DMS153 (cell line): Measurements from ENCODE around the gene RIPK1.
"Not testable (repeated sequence)": the region's sequence is repeated elsewhere in the genome, so short reads cannot be mapped to it uniquely, and the experiment has no call there.

Experiments used
- DNase-seq: peaks from one replicate; lab custom pipeline; 2025; lab: John Stamatoyannopoulos, UW

The RIPK1 gene

DNA sequence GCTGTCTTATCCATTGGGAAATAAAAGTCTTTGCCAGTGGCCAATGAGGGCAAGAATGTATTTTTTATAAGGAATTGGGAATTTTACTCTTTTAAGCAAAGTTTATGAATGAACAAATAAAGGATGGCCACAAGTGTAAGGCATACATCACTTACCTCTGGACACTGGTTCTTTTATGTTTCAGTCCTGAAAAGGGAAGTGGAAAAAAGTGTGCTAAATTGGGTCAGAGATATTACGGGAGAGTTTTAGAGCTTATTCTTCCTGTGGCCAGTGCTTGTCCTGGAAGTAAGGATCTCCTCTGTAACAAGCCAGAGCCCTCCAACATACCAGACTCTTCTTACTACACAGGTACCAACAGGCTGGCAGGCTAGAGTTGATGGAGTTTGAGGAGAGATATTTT is 22.5 kb upstream of the RIPK1 start:
- no peak for DNase-seq

DNA sequence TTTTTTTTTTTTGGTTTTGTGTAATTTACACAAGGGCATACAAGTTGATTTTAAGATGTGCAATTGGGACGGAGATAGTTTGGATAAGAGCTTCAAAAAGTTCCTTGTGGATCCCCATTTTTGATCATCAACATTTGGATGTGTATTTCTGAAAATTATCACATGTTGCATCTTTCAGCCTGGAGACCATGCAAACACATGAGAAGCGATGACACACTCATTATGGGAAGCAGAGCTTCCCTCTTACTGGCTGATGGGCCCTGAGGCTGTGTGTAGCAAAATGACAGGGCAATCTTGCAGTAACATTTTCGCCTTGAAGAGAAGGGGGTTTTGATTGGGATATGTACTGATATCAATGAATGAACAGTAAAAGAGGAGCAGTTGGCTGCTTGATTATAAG is 22.0 kb upstream of the RIPK1 start:
- no peak for DNase-seq

DNA sequence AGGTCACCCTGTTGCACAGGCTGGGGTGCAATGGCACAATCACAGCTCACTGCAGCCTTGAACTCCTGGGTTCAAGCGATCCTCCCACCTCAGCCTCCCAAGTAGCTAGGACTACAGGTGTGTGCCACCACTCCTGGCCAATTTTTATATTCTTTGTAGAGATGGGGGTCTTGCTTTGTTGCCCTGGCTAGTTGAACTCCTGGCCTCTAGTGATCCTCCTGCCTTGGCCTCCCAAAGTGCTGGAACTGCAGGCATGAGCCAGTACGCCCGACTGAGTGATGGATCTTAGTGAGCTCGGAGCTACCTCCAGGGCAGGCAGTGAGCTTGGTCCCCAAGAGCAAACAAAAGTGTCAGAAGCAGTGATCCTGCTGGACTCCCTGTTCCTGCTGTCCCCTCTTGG is 20.3 kb upstream of the RIPK1 start:
- not testable (repeated sequence) for DNase-seq

- no peak for DNase-seq
Observed at GRCh38 chr6:3052481-3053230, 15.6 kb upstream of the RIPK1 start.

DNA sequence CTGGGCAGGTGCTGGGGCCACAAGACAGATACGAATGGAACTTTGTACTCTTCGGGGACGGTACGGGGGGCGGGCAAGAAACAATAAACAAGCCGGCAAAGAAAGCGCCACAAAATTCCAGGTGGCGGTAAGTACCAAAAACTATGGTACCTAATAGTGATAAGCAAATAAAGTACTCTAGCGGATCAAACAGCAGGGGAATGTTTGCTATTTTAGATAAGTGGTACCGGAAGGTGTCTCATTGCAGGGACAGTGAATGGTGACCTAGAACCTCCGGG is 15.1 kb upstream of the RIPK1 start:
- no peak for DNase-seq

DNA sequence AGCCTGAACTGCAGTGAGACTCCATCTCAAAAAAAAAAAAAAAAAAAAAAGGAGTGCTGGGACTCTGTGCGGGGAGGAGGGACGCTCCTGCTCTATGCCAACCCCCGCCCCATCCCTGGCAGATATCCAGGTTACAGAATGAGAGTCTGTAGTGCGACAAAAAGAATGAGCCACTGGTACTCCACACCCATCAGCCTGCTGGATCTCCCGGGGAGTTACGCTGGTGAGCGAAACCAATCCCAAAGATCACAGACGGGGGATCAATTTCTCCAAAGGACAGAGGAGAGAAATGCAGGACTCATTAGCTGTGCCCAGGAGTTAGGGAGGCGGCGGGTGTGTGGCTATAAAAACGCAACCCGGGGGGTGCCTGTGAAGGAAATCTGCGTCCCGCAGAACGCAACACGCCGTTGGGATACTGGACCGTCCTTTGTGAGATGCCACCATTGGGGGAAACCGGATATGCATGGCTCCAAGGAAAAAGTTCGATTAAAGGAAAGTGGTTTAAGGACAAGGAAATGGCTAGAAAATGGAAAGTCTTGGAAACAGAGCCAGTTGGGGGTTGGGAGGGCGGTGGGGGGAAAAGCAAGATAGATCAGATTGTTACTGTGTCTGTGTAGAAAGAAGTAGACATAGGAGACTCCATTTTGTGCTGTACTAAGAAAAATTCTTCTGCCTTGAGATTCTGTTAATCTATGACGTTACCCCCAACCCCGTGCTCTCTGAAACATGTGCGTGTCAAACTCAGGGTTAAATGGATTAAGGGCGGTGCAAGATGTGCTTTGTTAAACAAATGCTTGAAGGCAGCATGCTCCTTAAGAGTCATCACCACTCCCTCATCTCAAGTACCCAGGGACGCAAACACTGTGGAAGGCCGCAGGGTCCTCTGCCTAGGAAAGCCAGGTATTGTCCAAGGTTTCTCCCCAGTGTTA is 13.8 kb upstream of the RIPK1 start:
- DNase-seq: peak; percentile 11

GRCh38 chr6:3055158-3055499 is 13.2 kb upstream of the RIPK1 start:
- not testable (repeated sequence) for DNase-seq

GRCh38 chr6:3057063-3057770 is 11.1 kb upstream of the RIPK1 start:
- no peak for DNase-seq

GRCh38 chr6:3058957-3059356 is 9.3 kb upstream of the RIPK1 start:
- DNase-seq: no peak

- not testable (repeated sequence) for DNase-seq
Observed at GRCh38 chr6:3060092-3060491, 8.2 kb upstream of the RIPK1 start.

GRCh38 chr6:3061501-3061941 is 6.8 kb upstream of the RIPK1 start:
- DNase-seq: no peak

DNA sequence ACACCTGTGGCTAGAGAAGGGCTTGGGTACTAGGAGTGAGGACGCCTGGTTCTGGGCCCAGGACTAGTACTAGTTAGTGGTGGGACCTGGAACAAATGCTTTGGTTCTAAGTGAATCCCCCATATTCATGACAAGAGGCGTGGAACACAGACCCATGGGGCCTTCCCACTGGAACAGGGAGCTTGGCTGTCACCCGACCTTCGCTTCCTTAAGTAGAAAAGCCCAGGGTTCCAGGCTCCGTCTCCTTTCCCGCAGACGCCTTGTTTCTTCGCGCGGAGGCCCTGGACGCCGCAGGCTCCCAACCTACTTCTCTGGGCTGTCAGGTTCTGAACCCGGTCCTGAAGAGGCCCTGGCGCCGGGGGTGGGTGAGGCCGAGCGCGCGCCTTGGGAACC is 5.0 kb upstream of the RIPK1 start:
- not testable (repeated sequence) for DNase-seq

- peak; percentile 15 for DNase-seq
Observed at GRCh38 chr6:3063733-3064700, 4.3 kb upstream of the RIPK1 start.

GRCh38 chr6:3071568-3071967 is 3.3 kb downstream of the RIPK1 start:
- no peak for DNase-seq

DNA sequence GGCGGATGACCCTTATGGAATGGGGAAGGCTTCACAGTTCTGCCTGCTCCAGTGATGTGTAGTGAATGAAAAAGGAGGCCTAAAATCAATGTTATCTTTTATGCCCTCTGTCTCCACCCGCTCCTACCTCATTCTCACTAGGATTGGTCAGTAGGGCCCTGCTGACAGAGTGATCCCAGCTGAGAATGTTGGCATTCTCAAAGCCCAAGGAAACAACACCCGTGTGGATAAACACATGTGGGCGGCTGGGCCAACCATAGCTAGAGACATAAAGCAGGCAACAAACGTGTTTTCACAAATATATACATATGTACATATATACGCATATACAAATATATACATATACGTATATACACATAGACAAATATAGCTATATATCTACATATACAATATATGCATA is 4.5 kb downstream of the RIPK1 start:
- DNase-seq: no peak

DNA sequence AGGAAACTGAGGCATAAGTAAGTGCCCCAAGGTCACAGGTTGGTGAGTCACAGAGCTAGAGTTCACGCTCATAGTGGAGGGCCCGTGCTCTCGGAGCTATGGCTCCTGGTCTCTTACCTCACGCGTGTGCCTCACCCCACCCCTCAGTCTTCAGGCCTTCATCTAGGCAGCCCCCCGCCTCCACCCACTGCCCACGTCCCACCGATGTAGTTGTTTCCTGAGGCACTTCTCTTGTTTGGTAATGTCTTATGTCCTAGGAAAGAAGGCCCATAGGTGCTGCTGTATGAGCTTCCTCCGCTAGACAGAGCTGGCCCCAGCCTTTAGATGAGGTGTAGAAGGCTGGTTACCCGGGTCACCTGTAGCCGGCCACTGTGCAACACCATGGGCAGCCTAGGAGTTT is 5.1 kb downstream of the RIPK1 start:
- no peak for DNase-seq

- DNase-seq: no peak
Observed at GRCh38 chr6:3075772-3076113, 7.4 kb downstream of the RIPK1 start.

DNA sequence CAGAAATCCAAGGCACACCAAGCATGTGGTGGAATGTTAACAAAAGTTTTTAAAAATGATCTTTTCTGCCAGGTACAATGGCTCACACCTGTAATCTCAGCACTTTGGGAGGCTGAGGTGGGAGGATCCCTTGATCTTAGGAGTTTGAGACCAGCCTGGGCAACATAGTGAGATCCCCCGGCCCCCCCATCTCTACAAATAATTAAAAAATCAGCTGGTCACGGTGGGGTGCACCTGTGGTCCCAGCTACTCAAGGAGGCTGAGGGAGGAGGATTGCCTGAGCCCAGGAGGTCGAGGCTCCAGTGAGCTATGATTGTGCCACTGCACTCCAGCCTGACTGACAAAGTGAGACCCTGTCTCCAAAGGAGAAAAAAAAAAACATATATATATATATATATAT is 8.0 kb downstream of the RIPK1 start:
- DNase-seq: no peak

DNA sequence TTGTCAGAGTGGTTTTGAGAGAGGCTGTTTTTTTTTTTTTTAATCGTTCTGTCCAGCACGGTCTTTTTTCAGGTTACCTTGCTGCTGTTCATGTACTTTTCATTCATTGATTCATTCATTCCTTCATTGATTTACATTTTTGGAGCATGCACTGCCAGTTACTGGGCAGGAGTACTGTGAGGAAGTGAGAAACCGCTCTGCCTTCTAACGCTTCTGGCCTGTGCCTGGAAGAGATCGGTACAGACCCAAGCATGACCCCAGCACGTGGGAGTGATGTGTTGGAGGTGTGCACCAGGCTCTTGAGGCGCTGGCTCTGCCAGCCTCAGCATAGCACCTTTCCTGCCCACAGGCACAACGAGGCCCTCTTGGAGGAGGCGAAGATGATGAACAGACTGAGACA is 9.1 kb downstream of the RIPK1 start:
- no peak for DNase-seq

DNA sequence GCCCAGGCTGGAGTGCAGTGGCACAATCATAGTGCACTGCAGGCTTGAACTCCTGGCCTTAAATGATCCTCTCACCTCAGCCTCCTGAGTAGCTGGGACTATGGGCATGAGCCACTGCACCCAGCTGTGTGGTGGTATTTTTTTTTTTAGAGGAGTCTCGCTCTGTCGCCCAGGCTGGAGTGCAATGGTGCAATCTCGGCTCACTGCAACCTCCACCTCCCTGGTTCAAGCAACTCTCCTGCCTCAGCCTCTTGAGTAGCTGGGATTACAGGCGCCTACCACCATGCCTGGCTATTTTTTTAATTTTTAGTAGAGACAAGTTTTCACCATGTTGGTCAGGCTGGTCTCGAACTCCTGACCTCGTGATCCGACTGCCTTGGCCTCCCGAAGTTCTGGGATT is 10.7 kb downstream of the RIPK1 start:
- DNase-seq: not testable (repeated sequence)

GRCh38 chr6:3079682-3080081 is 11.4 kb downstream of the RIPK1 start:
- DNase-seq: no peak

DNA sequence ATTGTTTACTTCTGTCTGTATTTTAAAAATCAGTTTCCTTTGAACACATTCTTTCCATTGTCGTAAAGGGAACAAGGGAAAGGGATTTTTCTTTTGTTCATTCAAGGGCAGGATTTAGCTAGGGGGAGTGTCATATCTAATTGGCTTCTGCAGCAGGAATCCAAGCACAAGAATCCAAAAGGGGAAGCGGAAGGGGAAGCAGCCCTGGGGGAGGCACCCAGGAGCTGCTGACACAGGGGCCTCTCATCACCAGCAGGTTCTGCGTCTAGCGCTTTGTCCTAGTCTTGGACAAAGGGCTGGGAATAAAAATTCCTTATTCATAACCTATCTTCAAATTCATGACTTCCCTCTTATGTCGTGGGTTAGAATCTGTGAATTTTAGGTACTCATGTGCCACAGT is 13.7 kb downstream of the RIPK1 start:
- DNase-seq: no peak
